Forelimb muscle (tissue), 1 donor: ENCODE results near the gene ISYNA1. TPM values are rescaled to one million over a fixed set of nuclear protein-coding genes. Genes with fewer than 3 reads are reported as not detected.

ENCODE experiments used
- DNase-seq: peaks from one replicate; pipeline ENCODE4 v3.0.0-alpha.2; 2013; ENCODE audit warnings: low read depth
- polyA plus RNA-seq: library from polyadenylated mRNA; unstranded; fragments of 120-200 nt; gene quantifications from one replicate; pipeline ENCODE4 v1.2.1, GENCODE V29; 2013; ENCODE audit not compliant: insufficient read length

The ISYNA1 gene
- polyA plus RNA-seq, 1 donor: 164 TPM

DNA sequence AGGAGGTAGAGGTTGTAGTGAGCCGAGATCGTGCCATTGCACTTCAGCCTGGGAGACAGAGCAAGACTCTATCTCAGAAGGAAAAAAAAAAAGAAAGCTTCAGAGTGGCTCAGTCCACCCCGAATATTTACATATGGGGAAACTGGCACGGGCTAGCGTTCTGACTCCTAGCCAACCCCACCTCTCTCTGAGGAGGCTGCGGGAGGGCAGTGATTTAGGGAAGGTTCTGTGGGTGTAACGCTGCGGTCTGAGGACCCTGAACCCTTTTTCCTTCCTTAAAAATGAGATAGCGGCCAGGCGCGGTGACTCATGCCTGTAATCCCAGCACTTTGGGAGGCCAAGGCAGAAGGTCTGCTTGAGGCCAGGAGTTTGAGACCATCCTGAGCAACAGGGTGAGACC, 45.5 kb downstream of the ISYNA1 start:
- DNase-seq: no peak

DNA sequence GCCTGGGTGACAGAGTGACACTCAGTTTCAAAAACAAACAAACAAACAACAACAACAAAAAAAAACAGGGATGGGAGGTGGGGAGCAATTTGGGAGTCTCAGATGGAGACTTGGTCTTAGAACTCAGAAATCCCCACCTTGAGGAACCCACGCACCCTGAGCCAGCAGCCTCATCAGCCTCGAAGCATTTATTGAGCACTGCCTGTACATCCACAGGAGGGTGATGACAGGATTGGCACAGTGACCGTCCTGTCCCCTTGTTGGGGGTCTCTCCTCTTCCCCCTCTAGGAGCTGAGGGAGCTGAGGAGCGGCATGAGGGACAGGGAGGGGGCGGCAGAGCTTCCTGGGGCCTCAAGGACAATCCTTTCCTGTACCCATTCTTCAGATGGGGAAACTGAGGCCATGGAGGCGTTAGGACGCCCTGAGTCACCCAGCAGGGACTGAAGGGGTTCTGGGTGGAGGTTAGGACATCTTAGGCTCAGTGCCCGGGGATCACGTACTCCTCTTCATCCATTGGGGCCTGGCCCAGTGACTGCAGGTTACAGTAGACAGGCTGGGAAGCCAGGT, 46.3 kb downstream of the ISYNA1 start:
- DNase-seq: no peak

DNA sequence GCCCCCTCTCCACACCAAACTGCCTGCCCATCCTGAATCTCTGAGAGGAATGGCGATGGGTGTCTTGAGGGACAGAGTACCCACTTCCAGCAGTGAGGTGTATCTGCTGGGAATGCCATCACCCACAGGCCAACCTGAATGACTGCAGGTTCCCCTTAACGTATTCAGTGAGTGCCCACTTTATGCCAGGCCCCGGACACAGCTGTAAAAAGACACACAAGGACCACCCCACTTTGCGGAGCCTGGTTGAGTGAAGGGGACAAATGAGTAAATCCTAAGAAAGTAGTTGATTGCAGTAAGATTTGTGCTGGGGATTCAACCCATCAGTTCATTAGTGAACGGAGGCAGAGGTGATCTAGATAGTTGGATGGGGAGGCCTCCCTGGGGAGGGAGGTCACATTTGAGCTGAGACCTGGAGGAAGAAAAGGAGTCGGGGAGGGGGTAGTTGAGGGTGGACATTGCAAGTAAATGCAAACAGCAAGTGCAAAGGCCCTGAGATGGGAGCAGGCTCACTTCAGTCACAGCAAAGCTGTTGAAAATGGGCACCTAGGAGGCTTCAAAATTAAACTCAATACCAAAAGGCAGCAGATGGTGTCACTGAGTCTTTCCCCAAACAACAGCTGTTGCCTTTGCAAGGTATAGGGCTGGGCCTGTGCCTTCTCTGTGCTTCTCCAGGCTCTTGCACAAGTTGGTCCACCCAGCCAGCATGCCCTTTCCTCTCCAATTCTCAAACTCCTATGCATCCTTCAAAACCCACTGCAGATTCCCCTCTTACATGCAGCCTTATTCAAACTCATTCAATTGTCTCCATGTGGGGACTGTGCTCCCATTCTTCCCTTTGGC, 47.6 kb downstream of the ISYNA1 start:
- DNase-seq: no peak

DNA sequence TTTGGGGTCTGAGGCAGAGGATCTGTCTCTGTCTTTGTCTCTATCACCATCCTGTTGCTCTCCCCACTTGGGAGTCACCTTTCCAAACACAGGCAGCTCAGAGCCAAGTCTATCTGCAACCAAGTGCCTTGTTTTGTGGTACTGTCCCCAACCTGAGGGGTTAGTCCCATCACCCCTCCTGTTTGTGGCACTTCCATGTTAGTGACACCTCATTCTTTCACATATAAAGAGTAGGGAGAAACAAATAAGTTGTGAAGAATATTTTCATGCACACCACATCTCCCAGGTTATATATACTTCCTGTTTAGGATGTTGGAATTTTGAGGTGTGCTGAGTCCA, 48.2 kb downstream of the ISYNA1 start:
- no peak for DNase-seq

DNA sequence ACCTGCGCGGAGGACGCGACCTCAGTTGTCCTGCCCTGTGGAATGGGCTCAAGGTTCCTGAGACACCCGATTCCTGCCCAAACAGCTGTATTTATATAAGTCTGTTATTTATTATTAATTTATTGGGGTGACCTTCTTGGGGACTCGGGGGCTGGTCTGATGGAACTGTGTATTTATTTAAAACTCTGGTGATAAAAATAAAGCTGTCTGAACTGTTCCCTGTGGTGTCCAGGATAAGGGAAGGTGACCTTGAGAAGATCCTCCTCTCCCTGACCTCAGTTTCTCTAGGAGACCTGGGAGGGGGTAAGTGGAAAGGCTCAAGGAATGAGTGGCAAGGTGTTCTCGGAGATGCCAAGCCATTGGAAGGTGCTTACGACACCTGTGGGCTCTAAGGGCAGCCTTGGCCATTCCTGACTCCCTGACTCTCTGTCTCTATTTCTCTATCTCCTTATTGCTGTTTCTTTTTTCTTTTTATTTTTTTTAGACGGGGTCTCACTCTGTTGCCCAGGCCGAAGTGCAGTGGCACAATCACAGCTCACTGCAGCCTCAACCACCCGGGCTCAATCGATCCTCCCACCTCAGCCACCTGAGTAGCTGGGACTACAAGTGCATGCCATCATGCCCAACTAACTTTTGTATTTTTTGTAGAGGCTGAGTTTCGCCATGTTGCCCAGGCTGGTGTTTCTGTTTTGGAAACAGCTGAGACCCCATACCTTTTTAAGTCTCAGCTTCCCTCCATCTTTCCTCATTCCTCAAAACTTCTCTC, 48.8 kb downstream of the ISYNA1 start:
- no peak for DNase-seq

DNA sequence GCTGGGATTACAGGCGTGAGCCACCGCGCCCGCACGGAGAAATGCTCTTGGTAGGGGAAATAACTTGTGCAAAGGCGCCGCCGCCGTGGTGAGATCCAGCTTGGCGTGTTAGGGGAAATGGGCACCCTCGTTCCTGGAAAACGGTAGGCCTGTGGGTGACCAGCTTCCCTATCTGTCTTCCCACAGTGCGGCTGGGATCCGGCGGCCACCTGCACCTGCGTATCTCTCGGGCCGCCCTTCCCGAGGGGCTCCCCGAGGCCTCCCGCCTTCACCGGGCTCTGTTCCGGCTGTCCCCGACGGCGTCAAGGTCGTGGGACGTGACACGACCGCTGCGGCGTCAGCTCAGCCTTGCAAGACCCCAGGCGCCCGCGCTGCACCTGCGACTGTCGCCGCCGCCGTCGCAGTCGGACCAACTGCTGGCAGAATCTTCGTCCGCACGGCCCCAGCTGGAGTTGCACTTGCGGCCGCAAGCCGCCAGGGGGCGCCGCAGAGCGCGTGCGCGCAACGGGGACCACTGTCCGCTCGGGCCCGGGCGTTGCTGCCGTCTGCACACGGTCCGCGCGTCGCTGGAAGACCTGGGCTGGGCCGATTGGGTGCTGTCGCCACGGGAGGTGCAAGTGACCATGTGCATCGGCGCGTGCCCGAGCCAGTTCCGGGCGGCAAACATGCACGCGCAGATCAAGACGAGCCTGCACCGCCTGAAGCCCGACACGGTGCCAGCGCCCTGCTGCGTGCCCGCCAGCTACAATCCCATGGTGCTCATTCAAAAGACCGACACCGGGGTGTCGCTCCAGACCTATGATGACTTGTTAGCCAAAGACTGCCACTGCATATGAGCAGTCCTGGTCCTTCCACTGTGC, 49.6 kb downstream of the ISYNA1 start:
- no peak for DNase-seq

DNA sequence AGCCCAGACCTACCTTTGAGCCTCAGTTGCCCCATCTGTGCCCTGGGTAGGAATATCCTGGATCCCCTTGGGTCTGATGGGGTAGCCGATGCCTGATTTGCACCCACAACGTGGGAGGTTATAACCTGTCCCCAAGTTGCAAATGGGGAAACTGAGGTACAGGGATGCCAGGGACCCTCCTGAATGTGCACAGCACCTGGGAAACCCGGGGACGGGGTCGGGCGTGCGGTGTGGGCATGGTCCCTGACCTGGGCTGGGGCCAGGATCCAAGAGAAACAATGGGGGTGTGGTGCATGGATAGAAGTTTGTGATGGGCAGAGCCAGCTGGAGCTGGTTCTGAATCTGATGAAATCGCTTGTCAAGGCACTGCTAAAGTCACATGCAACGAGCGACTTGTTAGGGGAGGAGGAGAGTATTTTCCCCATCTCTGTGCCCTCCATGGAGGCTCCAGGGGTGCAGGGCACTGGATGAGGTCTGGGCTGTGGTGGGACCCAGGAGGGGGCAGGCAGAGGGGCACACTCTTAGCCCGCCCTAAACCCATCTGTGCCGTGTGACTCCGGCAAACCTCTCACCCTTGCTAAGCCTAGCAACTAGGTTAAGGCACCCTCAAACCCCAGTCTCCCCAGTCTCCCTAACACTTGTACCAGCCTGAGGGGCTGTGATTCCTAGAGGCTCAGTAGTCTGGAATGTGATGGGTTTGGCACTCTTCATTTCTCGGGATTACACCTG, 51.2 kb downstream of the ISYNA1 start:
- DNase-seq: no peak

DNA sequence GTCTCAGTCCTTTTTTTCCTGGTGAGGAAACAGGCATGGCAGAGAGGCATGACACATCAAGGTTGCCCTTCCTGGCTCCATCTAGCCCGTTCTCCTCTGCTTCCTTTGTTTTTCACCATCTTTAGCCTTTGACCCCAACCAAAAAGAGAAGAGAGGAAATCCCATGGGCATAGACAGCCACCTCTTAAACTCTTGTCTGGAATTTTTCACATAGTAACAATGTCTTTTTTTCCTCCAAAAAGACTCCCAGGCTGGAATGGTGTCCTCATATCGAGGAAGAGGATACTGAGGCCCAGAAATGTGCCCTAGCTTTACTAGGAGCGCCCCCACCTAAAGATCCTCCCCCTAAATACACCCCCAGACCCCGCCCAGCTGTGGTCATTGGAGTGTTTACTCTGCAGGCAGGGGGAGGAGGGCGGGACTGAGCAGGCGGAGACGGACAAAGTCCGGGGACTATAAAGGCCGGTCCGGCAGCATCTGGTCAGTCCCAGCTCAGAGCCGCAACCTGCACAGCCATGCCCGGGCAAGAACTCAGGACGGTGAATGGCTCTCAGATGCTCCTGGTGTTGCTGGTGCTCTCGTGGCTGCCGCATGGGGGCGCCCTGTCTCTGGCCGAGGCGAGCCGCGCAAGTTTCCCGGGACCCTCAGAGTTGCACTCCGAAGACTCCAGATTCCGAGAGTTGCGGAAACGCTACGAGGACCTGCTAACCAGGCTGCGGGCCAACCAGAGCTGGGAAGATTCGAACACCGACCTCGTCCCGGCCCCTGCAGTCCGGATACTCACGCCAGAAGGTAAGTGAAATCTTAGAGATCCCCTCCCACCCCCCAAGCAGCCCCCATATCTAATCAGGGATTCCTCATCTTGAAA, 52.0 kb downstream of the ISYNA1 start, which contains the start of gene GDF15:
GDF15 (plus strand) TSS at position 484 of the 868 bp plus-strand sequence; CDS start at position 516, 32 bp downstream.
- DNase-seq: no peak

DNA sequence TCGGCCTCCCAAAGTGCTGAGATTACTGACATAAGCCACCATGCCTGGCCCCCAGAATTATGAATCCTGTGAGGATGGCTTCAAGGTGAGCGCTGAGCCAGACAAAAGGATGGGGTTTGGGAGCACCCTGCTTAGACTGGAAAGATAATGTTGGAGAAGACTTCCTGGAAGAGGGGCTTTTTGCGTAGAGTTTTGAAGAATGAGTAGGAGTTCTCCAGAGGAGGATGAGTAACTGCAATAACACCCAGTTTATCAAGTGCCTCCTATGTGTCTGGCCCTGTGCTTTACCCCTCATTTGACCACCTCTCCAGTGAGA, 52.6 kb downstream of the ISYNA1 start:
- DNase-seq: no peak

DNA sequence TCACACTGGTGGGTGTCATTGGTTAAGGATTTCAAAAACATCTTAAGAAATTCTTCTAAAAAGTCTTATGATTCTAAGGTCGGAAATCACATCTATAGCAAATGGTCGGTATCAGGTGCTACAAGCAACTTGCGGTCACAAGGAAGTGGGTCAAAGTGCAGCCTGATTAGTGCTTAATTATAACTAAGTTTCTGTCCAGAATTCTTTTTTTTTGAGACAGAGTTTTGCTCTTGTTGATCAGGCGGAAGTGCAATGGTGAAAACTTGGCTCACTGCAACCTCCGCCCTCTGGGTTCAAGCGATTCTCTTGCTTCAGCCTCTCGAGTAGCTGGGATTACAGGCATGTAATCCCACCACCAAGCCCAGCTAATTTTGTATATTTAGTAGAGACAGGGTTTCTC, 53.2 kb downstream of the ISYNA1 start:
- DNase-seq: no peak

Other genes starting within 250 kb of the ISYNA1 start
- gene MPV17L2, start 244.9 kb downstream of the ISYNA1 start, polyA plus RNA-seq: 6.2 TPM
- 4.2 TPM for gene RAB3A, start 234.1 kb downstream of the ISYNA1 start, polyA plus RNA-seq
- gene PDE4C, start 211.7 kb downstream of the ISYNA1 start, polyA plus RNA-seq: 4.8 TPM
- gene IQCN, start 163.7 kb downstream of the ISYNA1 start, polyA plus RNA-seq: 3.4 TPM
- 129 TPM for gene JUND, start 156.5 kb downstream of the ISYNA1 start, polyA plus RNA-seq
- 87.8 TPM for gene LSM4, start 115.1 kb downstream of the ISYNA1 start, polyA plus RNA-seq
- gene PGPEP1, start 97.5 kb downstream of the ISYNA1 start, polyA plus RNA-seq: 8.1 TPM
- 0.30 TPM for gene GDF15, start 52.0 kb downstream of the ISYNA1 start, polyA plus RNA-seq
- 1.6 TPM for gene LRRC25, start 40.5 kb downstream of the ISYNA1 start, polyA plus RNA-seq
- gene SSBP4, start 18.7 kb downstream of the ISYNA1 start, polyA plus RNA-seq: 94.6 TPM
- gene ELL, start 83.9 kb upstream of the ISYNA1 start, polyA plus RNA-seq: 16.8 TPM
- 113 TPM for gene FKBP8, start 105.4 kb upstream of the ISYNA1 start, polyA plus RNA-seq
- gene KXD1, start 119.7 kb upstream of the ISYNA1 start, polyA plus RNA-seq: 71.3 TPM
- gene UBA52, start 133.7 kb upstream of the ISYNA1 start, polyA plus RNA-seq: 1,288 TPM
- 33.4 TPM for gene REX1BD, start 150.7 kb upstream of the ISYNA1 start, polyA plus RNA-seq
- 14.8 TPM for gene CRLF1, start 168.7 kb upstream of the ISYNA1 start, polyA plus RNA-seq
- 8.9 TPM for gene TMEM59L, start 174.7 kb upstream of the ISYNA1 start, polyA plus RNA-seq
- 4.4 TPM for gene KLHL26, start 198.9 kb upstream of the ISYNA1 start, polyA plus RNA-seq
- gene CRTC1, start 245.5 kb upstream of the ISYNA1 start, polyA plus RNA-seq: 15.2 TPM